A549 (cell line): ENCODE measurements around the gene RBM47.

ENCODE experiments used
- BHLHE40 ChIP-seq: IDR thresholded peaks from 2 replicates; pipeline ENCODE4 v1.6.1; 2012; ENCODE audit warnings: low read depth, low read length, inconsistent platforms
- MAZ ChIP-seq: fragments of 150-350 bp; IDR thresholded peaks from 2 replicates; pipeline ENCODE4 v1.6.1; 2014; ENCODE audit warnings: antibody characterized with exemption, low read depth, low read length, borderline replicate concordance
- NR3C1 ChIP-seq: fragments of >200 bp; sonication (Bioruptor Twin); formaldehyde crosslinking; IDR thresholded peaks from 3 replicates; pipeline ENCODE4 v1.6.1; 2017
- POLR2A ChIP-seq: IDR thresholded peaks from 2 replicates; pipeline ENCODE4 v1.6.1; 2012; ENCODE audit warnings: mild to moderate bottlenecking, low read length
- POLR2AphosphoS2 ChIP-seq: conservative IDR thresholded peaks from 2 replicates; pipeline ENCODE4 v1.6.1; 2012; ENCODE audit warnings: low read length, improper control_type of control experiment, inconsistent platforms
- RCOR1 ChIP-seq: fragments of 150-350 bp; IDR thresholded peaks from 2 replicates; pipeline ENCODE4 v1.6.1; 2014; ENCODE audit warnings: antibody characterized with exemption, low read length, low read depth
- SREBF2 ChIP-seq: fragments of 450-650 bp; IDR thresholded peaks from 2 replicates; pipeline ENCODE4 v1.6.1; 2014; ENCODE audit warnings: mild to moderate bottlenecking, moderate library complexity
- TF ChIP-seq, protein P1 (sequence below): fragments of >200 bp; sonication (Bioruptor Twin); formaldehyde crosslinking; IDR thresholded peaks from 3 replicates; pipeline ENCODE4 v1.5.1; 2016
- TF ChIP-seq, protein P2 (sequence below): fragments of 200-600 bp; sonication (generic); IDR thresholded peaks from 2 replicates; pipeline ENCODE4 v1.6.1; 2016; ENCODE audit warnings: antibody characterized with exemption, mild to moderate bottlenecking, moderate library complexity
- TF ChIP-seq, protein P3 (sequence below): IDR thresholded peaks from 2 replicates; pipeline ENCODE4 v1.6.1; 2012
- TF ChIP-seq, protein P4 (sequence below): IDR thresholded peaks from 2 replicates; pipeline ENCODE4 v1.6.1; 2012

DNA sequence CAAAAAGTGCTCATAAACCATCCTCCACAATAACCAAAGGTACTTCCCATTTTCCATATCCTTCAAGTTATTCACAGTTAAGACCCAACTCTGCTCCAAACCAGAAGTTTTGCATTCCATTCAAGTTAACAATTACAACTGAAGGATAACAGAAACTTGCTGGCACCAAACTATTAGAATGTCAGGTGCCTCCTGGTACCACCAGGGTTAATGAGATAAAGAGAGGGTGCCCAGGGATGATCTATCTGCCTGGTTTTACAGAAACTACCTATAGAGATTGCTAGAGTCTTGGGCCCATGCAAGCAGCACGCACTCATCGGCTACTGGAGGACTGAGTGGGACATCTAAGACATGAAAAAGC, 114.6 kb downstream of the RBM47 start:
- TF ChIP-seq, protein P1, sequence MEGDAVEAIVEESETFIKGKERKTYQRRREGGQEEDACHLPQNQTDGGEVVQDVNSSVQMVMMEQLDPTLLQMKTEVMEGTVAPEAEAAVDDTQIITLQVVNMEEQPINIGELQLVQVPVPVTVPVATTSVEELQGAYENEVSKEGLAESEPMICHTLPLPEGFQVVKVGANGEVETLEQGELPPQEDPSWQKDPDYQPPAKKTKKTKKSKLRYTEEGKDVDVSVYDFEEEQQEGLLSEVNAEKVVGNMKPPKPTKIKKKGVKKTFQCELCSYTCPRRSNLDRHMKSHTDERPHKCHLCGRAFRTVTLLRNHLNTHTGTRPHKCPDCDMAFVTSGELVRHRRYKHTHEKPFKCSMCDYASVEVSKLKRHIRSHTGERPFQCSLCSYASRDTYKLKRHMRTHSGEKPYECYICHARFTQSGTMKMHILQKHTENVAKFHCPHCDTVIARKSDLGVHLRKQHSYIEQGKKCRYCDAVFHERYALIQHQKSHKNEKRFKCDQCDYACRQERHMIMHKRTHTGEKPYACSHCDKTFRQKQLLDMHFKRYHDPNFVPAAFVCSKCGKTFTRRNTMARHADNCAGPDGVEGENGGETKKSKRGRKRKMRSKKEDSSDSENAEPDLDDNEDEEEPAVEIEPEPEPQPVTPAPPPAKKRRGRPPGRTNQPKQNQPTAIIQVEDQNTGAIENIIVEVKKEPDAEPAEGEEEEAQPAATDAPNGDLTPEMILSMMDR = no peak
- TF ChIP-seq, protein P2, sequence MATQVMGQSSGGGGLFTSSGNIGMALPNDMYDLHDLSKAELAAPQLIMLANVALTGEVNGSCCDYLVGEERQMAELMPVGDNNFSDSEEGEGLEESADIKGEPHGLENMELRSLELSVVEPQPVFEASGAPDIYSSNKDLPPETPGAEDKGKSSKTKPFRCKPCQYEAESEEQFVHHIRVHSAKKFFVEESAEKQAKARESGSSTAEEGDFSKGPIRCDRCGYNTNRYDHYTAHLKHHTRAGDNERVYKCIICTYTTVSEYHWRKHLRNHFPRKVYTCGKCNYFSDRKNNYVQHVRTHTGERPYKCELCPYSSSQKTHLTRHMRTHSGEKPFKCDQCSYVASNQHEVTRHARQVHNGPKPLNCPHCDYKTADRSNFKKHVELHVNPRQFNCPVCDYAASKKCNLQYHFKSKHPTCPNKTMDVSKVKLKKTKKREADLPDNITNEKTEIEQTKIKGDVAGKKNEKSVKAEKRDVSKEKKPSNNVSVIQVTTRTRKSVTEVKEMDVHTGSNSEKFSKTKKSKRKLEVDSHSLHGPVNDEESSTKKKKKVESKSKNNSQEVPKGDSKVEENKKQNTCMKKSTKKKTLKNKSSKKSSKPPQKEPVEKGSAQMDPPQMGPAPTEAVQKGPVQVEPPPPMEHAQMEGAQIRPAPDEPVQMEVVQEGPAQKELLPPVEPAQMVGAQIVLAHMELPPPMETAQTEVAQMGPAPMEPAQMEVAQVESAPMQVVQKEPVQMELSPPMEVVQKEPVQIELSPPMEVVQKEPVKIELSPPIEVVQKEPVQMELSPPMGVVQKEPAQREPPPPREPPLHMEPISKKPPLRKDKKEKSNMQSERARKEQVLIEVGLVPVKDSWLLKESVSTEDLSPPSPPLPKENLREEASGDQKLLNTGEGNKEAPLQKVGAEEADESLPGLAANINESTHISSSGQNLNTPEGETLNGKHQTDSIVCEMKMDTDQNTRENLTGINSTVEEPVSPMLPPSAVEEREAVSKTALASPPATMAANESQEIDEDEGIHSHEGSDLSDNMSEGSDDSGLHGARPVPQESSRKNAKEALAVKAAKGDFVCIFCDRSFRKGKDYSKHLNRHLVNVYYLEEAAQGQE = no peak
- TF ChIP-seq RCOR1 (no peak), NR3C1 (no peak), BHLHE40 (no peak), POLR2A (no peak), POLR2AphosphoS2 (no peak), MAZ (no peak), SREBF2 (no peak)
- TF ChIP-seq, protein P3, sequence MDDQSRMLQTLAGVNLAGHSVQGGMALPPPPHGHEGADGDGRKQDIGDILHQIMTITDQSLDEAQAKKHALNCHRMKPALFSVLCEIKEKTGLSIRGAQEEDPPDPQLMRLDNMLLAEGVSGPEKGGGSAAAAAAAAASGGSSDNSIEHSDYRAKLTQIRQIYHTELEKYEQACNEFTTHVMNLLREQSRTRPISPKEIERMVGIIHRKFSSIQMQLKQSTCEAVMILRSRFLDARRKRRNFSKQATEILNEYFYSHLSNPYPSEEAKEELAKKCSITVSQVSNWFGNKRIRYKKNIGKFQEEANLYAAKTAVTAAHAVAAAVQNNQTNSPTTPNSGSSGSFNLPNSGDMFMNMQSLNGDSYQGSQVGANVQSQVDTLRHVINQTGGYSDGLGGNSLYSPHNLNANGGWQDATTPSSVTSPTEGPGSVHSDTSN = no peak
- TF ChIP-seq, protein P4, sequence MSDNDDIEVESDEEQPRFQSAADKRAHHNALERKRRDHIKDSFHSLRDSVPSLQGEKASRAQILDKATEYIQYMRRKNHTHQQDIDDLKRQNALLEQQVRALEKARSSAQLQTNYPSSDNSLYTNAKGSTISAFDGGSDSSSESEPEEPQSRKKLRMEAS = no peak
